ENCODE data around the gene FREM1.

DNA sequence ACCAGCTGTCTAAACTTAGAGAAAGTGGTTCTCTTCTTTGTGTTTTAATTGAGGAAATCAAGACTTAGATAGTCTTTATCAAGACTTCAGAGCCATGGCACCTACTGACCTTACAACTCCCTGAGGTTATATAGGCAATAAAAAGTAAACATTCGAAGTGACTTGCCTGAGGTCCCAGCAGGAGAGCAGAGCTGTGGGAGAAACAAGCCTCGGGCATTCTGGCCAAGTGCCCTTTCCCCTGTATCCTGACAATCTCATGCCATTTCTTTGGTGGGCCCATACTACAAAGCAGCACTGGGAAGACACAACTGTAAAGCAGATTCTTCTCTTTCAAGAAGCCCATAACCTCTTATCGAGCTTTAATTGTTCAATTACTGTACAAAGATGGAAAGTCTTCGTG lies 23.1 kb downstream of the FREM1 start:
- TF ChIP-seq CTBP1 (IDR thresholded peaks at IDR 0.05; ENCODE audit: borderline replicate concordance) = no peak
- no peak for TF ChIP-seq HDGF (IDR thresholded peaks at IDR 0.05; ENCODE audit: borderline replicate concordance)
- TF ChIP-seq BHLHE40 (IDR thresholded peaks at IDR 0.05; ENCODE audit: borderline replicate concordance) = no peak
- no peak for TF ChIP-seq SP1 (IDR thresholded peaks at IDR 0.05)
- TF ChIP-seq LEF1 (IDR thresholded peaks at IDR 0.05; ENCODE audit: borderline replicate concordance) = no peak
- TF ChIP-seq, protein P1, sequence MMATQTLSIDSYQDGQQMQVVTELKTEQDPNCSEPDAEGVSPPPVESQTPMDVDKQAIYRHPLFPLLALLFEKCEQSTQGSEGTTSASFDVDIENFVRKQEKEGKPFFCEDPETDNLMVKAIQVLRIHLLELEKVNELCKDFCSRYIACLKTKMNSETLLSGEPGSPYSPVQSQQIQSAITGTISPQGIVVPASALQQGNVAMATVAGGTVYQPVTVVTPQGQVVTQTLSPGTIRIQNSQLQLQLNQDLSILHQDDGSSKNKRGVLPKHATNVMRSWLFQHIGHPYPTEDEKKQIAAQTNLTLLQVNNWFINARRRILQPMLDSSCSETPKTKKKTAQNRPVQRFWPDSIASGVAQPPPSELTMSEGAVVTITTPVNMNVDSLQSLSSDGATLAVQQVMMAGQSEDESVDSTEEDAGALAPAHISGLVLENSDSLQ (IDR thresholded peaks at IDR 0.05) = 0 out of 2 replicates have a peak, but pooled peaks have one; percentile 0
- no peak for TF ChIP-seq ARNT (IDR thresholded peaks at IDR 0.05)
- TF ChIP-seq FOXM1 (IDR thresholded peaks at IDR 0.05; ENCODE audit: borderline replicate concordance) = no peak
- TF ChIP-seq ELF4 (IDR thresholded peaks at IDR 0.05) = no peak

Measured in HEK293T (cell line).